Activated CD4-positive, alpha-beta T cell treated with anti-CD3 and anti-CD28 coated beads for 36 hours (primary cell): ENCODE results near the gene CHCHD3. TPM values are rescaled to one million over a fixed set of nuclear protein-coding genes. Genes with fewer than 3 reads are reported as not detected.

Experiments
- ATAC-seq: fragments of 200-7000 bp; cut with Tn5 transposase; one replicate; pipeline ENCODE4 v1.10.0; 2021; ENCODE audit warnings: mild to moderate bottlenecking, moderate library complexity
- CTCF ChIA-PET: fragments of 350-600 bp; sonication (Branson Sonifier 250); formaldehyde crosslinking; loops from one replicate; lab custom pipeline; 2021; ENCODE audit warnings: antibody characterized with exemption; lab: Charles Lee
- POLR2A ChIA-PET: fragments of 350-600 bp; sonication (Branson Sonifier 250); formaldehyde crosslinking; loops from one replicate; lab custom pipeline; 2021; ENCODE audit warnings: antibody characterized with exemption, inconsistent platforms; lab: Charles Lee
- DNase-seq: peaks from one replicate; pipeline ENCODE4 v3.0.0-alpha.2; 2020
- H3K27ac Mint-ChIP-seq: one replicate; pipeline ENCODE4 v1.8.0; 2021; ENCODE audit warnings: mixed read lengths
- H3K27me3 Mint-ChIP-seq: one replicate; pipeline ENCODE4 v1.8.0; 2021; ENCODE audit warnings: mixed read lengths
- H3K36me3 Mint-ChIP-seq: one replicate; pipeline ENCODE4 v1.8.0; 2021; ENCODE audit warnings: low read depth, mixed read lengths
- H3K4me1 Mint-ChIP-seq: one replicate; pipeline ENCODE4 v1.8.0; 2021; ENCODE audit warnings: mixed read lengths
- H3K4me3 Mint-ChIP-seq: one replicate; pipeline ENCODE4 v1.8.0; 2021; ENCODE audit warnings: mild to moderate bottlenecking, moderate library complexity, mixed read lengths
- H3K9me3 Mint-ChIP-seq: one replicate; pipeline ENCODE4 v1.8.0; 2021; ENCODE audit warnings: low read depth, mixed read lengths
- intact Hi-C, 2 experiments: fragments of 100-400 bp; cut with DNase I in 1 of 2; cut with micrococcal nuclease in 1 of 2; formaldehyde crosslinking; loops; one replicate each; pipeline versions ENCODE4 v1.14.2 to v1.15.1; 2022 to 2024; cut with DNase I, micrococcal nuclease
- total RNA-seq, 2 experiments: library from RNA; stranded (reverse); gene quantifications; one replicate each; pipeline ENCODE4 v1.2.3, GENCODE V29; 2021

The CHCHD3 gene
- total RNA-seq, 2 experiments from 2014 or later, result 63.0 to 71.9 TPM

DNA sequence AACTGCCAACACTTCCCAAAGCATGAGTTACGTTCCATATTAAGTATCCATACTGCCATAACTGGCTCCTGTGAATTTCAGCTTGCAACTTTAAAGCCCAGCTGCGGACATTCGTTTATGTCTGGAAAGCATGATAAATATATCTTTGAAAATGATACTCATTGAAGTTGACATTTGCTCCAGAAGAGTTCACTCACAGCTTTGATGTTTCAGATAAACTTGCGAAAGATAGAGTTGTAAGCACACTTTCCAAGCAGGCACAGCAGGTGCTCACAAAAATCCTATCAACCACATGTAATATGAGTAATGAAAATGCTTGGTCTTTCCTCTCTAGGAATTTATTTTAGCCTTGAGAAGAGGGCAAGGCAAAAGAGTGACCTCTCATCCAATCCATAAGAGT lies 4.5 kb downstream of the CHCHD3 start:
- peaks cover 18% of the 10 kb centered on the region for H3K36me3 Mint-ChIP-seq
- H3K4me3 Mint-ChIP-seq, result no peak overlapping the region
- ChIA-PET POLR2A (interaction anchor here (0.7 kb wide), 1 partner anchor 574 kb away, joined by 3 read pairs; no protein-coding TSS in a partner anchor), CTCF (interaction anchor here (0.5 kb wide), 1 partner anchor 165 kb away, joined by 3 read pairs; no protein-coding TSS in a partner anchor)
- no peaks in the 10 kb centered on the region for H3K9me3 Mint-ChIP-seq
- ATAC-seq (no peak), DNase-seq (no peak)
- H3K27me3 Mint-ChIP-seq, result no peaks in the 10 kb centered on the region
- H3K27ac Mint-ChIP-seq, result no peak overlapping the region
- intact Hi-C loops, result no loop called here
- H3K4me1 Mint-ChIP-seq, result peaks cover 44% of the 10 kb centered on the region

DNA sequence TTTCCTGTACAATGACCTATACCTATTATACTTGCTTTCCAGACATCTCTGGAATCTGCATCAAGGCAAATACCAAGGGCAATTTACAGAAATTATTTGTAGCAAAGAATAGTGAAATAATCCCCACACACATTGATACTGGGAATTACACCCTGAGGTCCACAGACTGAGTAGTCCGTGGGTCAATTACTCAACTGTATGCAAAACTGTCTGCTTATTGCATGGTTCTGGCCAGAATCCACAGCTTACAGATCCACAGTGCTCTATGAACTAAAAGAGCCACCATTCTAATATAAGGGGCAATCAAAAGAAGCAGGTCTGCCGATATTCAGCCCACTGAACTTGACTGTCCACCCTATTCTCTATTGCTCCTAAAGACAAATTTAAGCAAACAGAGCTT lies 5.7 kb downstream of the CHCHD3 start:
- CTCF ChIA-PET, result interaction anchor here (0.5 to 0.7 kb wide), 2 partner anchors 233 to 1391 kb away, joined by 3 read pairs; no protein-coding TSS in a partner anchor
- no peaks in the 10 kb centered on the region for H3K27me3 Mint-ChIP-seq
- H3K4me1 Mint-ChIP-seq, result peaks cover 48% of the 10 kb centered on the region
- peaks cover 25% of the 10 kb centered on the region for H3K36me3 Mint-ChIP-seq
- DNase-seq (no peak), ATAC-seq (no peak)
- H3K4me3 Mint-ChIP-seq, result no peak overlapping the region
- no peak overlapping the region for H3K27ac Mint-ChIP-seq
- H3K9me3 Mint-ChIP-seq, result no peaks in the 10 kb centered on the region
- intact Hi-C loops, result no loop called here
- POLR2A ChIA-PET, result no interaction called here

DNA sequence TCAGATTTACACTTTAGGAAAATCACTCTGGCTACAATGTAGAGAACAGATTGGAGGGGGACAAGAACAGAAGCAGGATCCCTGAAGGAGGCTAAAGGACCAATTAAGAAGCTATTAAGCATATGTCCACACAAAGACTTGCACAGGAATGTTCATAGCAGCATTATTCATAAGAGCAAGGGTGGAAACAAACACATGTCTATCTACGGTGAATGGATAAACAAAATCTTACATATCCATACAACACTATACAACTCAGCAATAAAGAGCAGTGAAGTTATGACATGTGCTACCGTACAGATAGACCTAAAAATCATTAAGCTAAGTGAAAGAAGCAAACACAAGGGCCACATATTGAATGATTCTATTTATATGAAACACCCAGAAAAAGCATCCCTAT lies 10.4 kb downstream of the CHCHD3 start:
- H3K4me1 Mint-ChIP-seq, result peaks cover 30% of the 10 kb centered on the region
- H3K36me3 Mint-ChIP-seq, result peaks cover 46% of the 10 kb centered on the region
- intact Hi-C loops, result no loop called here
- H3K9me3 Mint-ChIP-seq, result no peaks in the 10 kb centered on the region
- no peaks in the 10 kb centered on the region for H3K27me3 Mint-ChIP-seq
- ChIA-PET CTCF (interaction anchor here (0.6 kb wide), 1 partner anchor 585 kb away, joined by 3 read pairs; no protein-coding TSS in a partner anchor), POLR2A (no interaction called here)
- ATAC-seq (no peak), DNase-seq (no peak)
- H3K27ac Mint-ChIP-seq, result no peak overlapping the region
- H3K4me3 Mint-ChIP-seq, result no peak overlapping the region

GRCh38 chr7:133070562-133070961 lies 11.3 kb downstream of the CHCHD3 start:
- POLR2A ChIA-PET, result no interaction called here
- H3K36me3 Mint-ChIP-seq, result peaks cover 46% of the 10 kb centered on the region

GRCh38 chr7:133065301-133065700 lies 16.6 kb downstream of the CHCHD3 start:
- ChIA-PET CTCF (interaction anchor here (0.7 kb wide), 1 partner anchor 934 kb away, joined by 7 read pairs; no protein-coding TSS in a partner anchor), POLR2A (no interaction called here)
- intact Hi-C loops, result no loop called here
- H3K4me3 Mint-ChIP-seq, result no peak overlapping the region
- ATAC-seq (no peak), DNase-seq (no peak)
- H3K9me3 Mint-ChIP-seq, result no peaks in the 10 kb centered on the region
- peaks cover 9% of the 10 kb centered on the region for H3K4me1 Mint-ChIP-seq
- H3K27ac Mint-ChIP-seq, result no peak overlapping the region
- peaks cover 40% of the 10 kb centered on the region for H3K36me3 Mint-ChIP-seq
- H3K27me3 Mint-ChIP-seq, result no peaks in the 10 kb centered on the region

More at GRCh38 chr7:133070562-133070961, 11.3 kb downstream of the CHCHD3 start:
- intact Hi-C loops, result no loop called here
- Mint-ChIP-seq H3K4me3 (no peak overlapping the region), H3K9me3 (no peaks in the 10 kb centered on the region), H3K4me1 (peaks cover 28% of the 10 kb centered on the region), H3K27me3 (no peaks in the 10 kb centered on the region), H3K27ac (no peak overlapping the region)
- ATAC-seq (no peak), DNase-seq (no peak)
- CTCF ChIA-PET, result interaction anchor here (0.7 to 1.1 kb wide), 2 partner anchors 8 to 13 kb away, joined by 3 read pairs; no protein-coding TSS in a partner anchor

DNA sequence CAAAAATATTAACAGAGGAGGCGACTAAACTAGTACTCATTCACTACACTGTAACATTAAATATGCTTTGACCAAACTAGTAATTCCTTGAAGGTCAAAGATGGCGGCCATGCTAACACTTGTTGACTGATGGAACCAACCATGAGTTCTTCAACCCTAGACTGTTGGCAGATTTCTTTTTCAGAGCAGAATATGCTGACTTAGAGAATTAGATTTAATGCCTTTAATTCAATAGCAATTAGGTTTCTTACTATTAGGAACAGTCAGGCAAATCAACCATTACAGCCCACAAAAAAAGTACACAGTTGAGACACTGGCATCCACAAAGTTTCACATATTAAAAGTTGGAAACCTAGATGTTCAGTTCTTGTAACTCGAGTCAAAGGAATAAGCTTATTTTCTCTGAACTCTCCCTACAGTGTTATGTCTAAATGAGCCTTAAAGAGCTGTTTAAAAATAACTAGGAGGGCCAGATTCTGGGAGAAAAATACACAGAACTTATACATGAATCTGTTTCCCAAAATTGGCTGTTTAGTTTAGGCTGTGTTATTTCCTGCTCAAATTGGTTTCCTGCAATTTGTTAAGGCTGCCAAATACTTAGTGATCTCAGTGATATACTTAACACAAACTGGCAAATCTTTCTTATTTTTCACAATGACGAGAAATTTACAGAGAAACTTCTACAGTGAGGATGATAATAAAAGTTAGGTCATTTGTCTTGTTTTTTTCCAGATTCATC lies 17.6 kb downstream of the CHCHD3 start:
- CTCF ChIA-PET, result interaction anchor here (0.7 kb wide), 1 partner anchor 527 kb away, joined by 3 read pairs; no protein-coding TSS in a partner anchor
- no peaks in the 10 kb centered on the region for H3K27me3 Mint-ChIP-seq
- peaks cover 40% of the 10 kb centered on the region for H3K36me3 Mint-ChIP-seq
- no peaks in the 10 kb centered on the region for H3K9me3 Mint-ChIP-seq
- DNase-seq, result no peak
- POLR2A ChIA-PET, result no interaction called here
- no peak overlapping the region for H3K27ac Mint-ChIP-seq
- H3K4me1 Mint-ChIP-seq, result peaks cover 16% of the 10 kb centered on the region
- intact Hi-C loops, result no loop called here
- ATAC-seq, result no peak
- H3K4me3 Mint-ChIP-seq, result no peak overlapping the region

DNA sequence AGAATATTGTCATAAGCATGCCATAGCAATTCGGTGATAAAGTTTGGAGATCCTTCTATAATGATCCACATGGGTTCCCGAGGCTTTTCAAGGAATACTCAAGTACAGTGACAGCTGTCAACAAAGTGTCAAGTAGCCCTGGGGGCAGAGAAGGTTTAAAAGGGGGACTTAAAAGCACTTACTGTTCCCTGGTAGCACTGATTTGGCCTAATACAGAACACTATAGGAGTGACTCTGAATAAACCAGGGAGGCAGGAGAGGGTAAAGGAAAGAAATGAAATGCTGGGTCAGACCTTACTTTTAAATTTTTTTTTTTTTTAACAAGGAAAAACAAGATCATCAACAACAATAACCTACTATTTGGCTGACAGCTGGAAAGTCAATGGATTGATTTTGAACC lies 20.1 kb downstream of the CHCHD3 start:
- CTCF ChIA-PET, result interaction anchor here (1.1 kb wide), 1 partner anchor 9 kb away, joined by 3 read pairs; no protein-coding TSS in a partner anchor
- no peak for ATAC-seq
- Mint-ChIP-seq H3K4me3 (no peak overlapping the region), H3K4me1 (peaks cover 27% of the 10 kb centered on the region), H3K9me3 (no peaks in the 10 kb centered on the region), H3K36me3 (peaks cover 24% of the 10 kb centered on the region), H3K27me3 (no peaks in the 10 kb centered on the region), H3K27ac (no peak overlapping the region)
- POLR2A ChIA-PET, result no interaction called here
- no peak for DNase-seq
- intact Hi-C loops, result no loop called here

- Mint-ChIP-seq H3K4me3 (no peak overlapping the region), H3K4me1 (peaks cover 29% of the 10 kb centered on the region), H3K9me3 (no peaks in the 10 kb centered on the region), H3K36me3 (peaks cover 19% of the 10 kb centered on the region), H3K27me3 (no peaks in the 10 kb centered on the region), H3K27ac (no peak overlapping the region)
- CTCF ChIA-PET, result no interaction called here
- ATAC-seq, result no peak
- intact Hi-C loops, result no loop called here
- POLR2A ChIA-PET, result no interaction called here
- DNase-seq, result no peak
These were observed 20.5 kb downstream of the CHCHD3 start for GRCh38 chr7:133061357-133061756.

- H3K27ac Mint-ChIP-seq, result no peak overlapping the region
- intact Hi-C loops, result no loop called here
- H3K4me1 Mint-ChIP-seq, result peaks cover 32% of the 10 kb centered on the region
- no peak overlapping the region for H3K4me3 Mint-ChIP-seq
- peaks cover 21% of the 10 kb centered on the region for H3K36me3 Mint-ChIP-seq
- POLR2A ChIA-PET, result no interaction called here
- DNase-seq (no peak), ATAC-seq (no peak)
- CTCF ChIA-PET, result no interaction called here
- H3K9me3 Mint-ChIP-seq, result no peaks in the 10 kb centered on the region
- H3K27me3 Mint-ChIP-seq, result no peaks in the 10 kb centered on the region
These were observed 21.9 kb downstream of the CHCHD3 start for GRCh38 chr7:133060004-133060403.

- Mint-ChIP-seq H3K27me3 (no peaks in the 10 kb centered on the region), H3K9me3 (no peaks in the 10 kb centered on the region), H3K36me3 (peaks cover 16% of the 10 kb centered on the region), H3K4me3 (no peak overlapping the region), H3K27ac (no peak overlapping the region), H3K4me1 (peaks cover 29% of the 10 kb centered on the region)
- CTCF ChIA-PET, result no interaction called here
- DNase-seq (no peak), ATAC-seq (no peak)
- intact Hi-C loops, result no loop called here
- POLR2A ChIA-PET, result no interaction called here
These were observed 22.6 kb downstream of the CHCHD3 start for GRCh38 chr7:133059263-133059662.

GRCh38 chr7:133056370-133057238 lies 25.3 kb downstream of the CHCHD3 start:
- no peaks in the 10 kb centered on the region for H3K27me3 Mint-ChIP-seq
- intact Hi-C loops, result no loop called here
- no peak overlapping the region for H3K27ac Mint-ChIP-seq
- CTCF ChIA-PET, result no interaction called here
- peaks cover 12% of the 10 kb centered on the region for H3K36me3 Mint-ChIP-seq
- POLR2A ChIA-PET, result interaction anchor here (0.6 kb wide), 1 partner anchor 56 kb away, joined by 3 read pairs; no protein-coding TSS in a partner anchor
- DNase-seq (no peak), ATAC-seq (no peak)
- no peak overlapping the region for H3K4me3 Mint-ChIP-seq
- H3K9me3 Mint-ChIP-seq, result no peaks in the 10 kb centered on the region
- H3K4me1 Mint-ChIP-seq, result peaks cover 43% of the 10 kb centered on the region
